Midbrain (tissue), 1 donor: ENCODE results near the gene KCNAB2.

Experiments used
- DNase-seq: peaks from one replicate; lab custom pipeline; 2025; lab: John Stamatoyannopoulos, UW

Gene KCNAB2

DNA sequence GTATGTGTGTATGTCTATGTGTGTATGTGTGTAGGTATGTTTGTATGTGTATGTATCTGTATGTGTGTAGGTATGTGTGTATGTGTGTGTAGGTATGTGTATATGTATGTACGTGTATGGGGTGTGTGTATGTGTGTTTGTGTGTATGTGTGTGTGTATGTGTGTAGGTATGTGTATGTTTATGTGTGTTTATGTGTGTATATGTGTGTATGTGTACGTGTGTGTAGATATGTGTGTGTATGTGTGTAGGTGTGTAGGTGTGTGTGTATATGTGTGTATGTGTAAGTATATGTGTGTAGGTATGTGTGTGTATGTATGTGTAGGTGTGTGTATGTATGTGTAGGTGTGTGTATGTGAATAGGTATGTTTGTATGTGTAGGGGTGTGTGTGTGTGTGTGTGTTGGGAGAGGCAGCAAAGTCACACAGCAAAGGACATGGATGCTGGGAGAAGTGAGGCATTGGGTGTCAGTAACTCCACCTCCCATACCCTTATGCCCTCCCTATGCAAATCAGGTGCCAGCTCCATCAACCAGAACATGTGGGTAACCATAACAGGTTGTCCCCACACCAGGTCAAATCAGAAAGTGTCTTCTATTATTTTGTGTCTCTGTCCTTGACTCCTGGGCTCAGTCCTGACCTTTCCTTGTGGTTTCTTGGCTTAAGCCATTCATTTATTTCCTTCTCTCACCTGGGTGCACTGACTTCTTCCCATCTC is 15.0 kb upstream of the KCNAB2 start:
- DNase-seq: no peak

DNA sequence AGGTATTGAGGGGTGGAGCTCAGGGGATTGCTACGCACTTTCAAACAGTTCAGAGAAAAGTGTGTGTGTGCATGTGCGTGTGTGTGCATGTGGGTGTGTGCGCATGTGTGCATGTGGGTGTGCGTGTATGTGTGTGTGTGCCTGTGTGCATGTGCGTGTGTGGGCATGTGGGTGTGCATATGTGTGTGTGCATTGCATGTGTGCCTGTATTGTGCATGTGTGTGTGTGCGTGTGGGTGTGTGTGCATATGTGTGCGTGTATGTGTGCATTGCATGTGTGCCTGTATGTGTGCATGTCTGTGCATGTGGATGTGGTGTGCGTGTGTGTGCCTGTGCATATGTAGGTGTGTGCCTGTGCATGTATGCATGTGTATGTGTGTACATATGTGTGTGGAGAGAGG is 12.6 kb upstream of the KCNAB2 start:
- DNase-seq: no peak

DNA sequence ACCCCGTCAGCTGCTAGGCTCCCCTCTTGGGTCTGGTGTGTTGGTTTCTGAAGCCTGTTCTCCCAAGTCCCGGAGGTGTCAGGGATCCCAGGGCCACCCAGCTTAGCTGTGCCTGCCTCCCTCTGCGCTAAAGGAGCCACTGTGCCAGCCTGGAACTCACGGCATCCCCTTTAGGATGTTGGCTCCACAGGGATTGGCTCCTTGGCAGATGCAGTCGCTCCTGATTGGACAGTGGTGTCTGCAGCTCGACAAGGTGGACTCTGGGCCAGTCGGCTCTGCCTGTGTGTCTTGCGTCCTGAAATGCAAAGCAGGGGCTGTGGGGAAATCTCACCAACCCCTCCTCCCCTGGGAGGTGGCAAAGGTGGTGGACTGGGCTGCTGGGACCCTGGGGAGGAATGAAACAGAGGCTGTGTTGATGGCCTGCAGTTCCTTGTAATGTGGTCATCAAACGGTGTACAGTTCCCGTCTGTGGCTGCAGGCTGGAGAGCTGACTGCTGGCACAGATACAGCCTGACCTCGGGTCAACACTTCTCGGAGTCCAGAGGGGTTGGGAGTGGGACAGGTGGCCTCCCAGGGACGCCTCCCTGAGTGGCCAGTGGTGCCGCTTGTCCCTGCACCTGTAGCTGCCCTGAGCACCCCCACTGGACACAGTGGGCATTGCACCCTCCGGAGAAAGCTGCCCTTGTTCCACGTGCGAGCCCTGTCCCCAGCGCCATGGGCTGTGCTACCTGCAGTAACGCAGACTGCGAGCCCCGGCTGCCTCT is 11.5 kb upstream of the KCNAB2 start:
- DNase-seq: peak; percentile 14

DNA sequence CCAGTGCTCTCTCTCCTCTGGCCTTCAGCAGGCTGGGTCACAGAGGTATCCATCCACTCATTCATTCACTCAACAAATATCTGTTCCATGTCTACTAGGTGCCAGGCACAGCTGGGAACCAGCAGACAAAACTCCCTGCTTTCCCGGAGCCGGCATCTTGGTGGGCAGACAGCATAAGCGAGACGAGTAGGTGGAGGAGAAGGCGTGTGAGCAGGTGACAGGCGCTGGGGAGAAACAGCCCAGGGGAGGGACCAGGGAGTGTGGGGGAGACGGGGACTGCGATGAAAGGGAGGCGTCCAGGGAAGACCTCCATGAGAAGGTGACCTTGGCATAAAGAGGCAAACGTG is 11.0 kb upstream of the KCNAB2 start:
- DNase-seq: no peak

DNA sequence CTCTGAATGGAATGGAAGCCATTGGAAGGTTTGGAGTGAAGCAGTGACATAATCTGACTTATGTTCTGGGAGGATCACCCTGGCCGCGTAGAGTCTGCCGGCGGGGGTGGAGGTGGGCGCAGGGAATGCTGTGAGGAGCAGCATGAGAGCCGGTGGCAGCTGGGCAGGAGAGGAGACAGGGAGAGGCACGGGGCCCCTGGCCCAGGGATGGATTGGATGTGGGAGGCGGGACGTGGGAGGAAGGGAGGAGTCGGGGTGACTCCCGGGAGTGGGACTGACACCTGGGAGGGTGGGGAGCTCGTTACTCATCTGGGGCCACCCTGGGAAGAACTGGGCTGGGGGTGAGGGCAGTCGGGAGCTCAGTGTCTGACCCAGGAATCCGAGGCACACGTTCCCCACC is 10.4 kb upstream of the KCNAB2 start:
- DNase-seq: no peak

DNA sequence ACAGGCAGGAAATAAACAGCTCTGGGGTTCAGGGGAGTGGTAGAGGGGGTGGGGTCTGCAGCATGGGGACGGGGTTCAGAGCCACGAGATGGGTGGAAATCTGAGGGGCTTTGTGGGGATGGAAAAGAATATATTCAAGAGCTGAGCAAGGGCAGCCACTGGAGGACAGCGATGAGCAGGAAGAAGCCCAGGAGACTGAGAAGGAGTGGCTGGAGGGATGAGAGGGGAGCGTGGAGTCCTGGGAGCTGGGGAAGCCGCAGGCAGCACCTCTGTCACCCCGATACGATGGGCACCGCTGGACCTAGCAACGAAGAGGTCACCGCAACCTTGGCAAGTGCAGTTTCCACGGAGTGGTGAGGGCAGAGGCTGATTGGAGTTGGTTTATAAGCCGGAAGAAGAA is 10.0 kb upstream of the KCNAB2 start:
- no peak for DNase-seq

DNA sequence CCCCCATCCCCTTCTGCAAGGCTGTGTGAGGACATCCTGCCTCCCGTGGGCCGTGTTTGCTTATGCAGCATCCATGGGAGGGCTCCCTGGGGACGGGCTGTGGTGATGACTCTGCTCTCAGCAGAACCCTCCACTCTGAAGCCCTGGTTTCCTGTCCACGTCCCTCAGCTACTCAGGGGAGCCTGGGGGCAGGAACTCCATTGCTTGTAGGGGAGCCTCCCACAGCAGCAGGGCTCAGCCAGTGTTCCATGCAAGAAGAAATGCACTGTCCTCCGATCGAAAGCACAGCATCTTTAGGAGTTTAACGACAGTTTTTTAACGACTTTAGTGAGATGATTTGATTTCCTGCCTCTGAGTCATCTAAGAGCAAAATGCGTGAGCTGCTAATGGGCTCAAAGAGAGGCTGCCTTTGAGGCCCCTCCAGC is 8.3 kb upstream of the KCNAB2 start:
- no peak for DNase-seq

DNA sequence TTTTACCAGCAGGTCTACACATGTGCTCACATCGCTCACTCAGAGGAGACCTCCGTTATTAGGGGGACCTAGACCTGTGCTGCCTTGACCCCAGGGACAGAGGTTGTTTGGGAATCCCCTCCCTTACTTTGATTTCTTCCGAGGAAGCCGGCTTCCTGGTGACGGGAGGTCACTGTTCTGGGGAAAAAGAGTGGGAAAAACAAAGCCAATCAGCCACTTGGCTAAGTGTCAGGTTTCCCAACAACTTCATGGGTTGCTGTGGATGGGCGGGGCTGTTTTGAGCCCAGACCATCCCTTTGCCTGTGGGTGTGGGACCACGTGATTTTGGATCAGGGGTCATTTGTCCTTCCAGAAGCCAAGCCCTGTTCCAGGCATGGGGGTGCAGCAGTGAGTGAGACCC is 7.1 kb upstream of the KCNAB2 start:
- DNase-seq: no peak

DNA sequence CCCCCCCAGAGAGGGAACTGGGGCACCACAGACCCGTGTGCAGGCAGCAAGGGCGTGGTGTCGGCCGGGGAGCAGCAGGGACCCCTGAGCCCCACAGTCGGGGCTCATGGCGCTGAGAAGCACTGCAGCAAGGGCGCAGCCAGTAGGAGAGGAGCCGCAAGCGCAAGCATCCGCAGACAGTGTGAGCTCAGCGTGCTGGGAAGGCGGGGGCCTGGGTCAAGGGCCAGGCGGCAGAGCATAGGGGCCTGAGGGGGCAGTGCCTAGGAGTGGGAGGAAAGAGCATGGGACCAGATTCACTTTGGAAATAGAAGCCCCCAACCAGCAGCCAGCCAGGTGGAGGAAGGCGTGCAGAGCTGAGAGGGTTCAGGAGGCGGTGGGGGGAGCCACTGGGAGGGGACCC is 6.7 kb upstream of the KCNAB2 start:
- DNase-seq: no peak

DNA sequence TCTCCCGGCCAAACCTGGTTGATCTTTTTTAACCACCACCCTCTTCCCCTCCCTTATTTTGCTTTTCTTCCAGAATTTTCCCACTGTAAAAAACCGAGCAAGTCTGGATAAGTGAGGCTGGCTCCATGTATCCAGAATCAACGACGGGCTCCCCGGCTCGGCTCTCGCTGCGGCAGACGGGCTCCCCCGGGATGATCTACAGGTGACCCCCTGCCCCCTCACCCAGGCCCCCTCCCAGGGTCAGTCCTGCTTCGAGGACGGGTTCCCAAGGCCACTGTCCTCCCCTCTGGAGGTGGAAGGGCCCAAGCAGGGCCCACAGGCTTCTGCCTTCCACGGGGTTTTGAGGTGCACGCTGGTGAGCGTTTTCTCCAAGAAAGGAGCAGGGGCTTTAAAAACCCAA is 5.2 kb upstream of the KCNAB2 start:
- no peak for DNase-seq

DNA sequence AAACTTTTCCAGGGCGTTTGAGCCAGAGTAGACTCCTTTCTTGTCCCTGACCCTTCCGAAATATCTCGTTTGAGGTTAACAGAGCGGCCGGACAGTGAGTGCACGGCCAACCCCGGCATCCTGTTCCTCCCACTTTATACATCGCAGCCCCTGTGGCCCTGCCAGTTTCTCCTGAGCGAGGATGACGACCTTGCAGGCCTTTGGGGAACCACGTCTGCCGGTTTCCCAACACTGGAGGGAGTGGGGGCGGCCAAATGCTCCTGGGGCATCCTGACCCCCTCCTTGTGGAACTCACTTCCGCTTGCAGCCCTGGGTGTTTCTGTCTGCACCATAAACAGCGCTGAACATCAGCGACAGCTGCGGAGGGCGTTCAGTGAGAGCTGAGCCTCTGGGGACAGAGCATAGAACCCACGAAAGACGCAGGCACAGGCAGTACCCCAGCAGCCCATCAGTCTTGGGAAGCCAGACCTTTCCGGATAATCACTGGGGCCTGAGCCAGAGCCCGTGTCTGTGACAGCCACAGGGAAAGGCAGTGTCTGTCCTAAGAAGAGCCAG is 4.8 kb upstream of the KCNAB2 start:
- no peak for DNase-seq

DNA sequence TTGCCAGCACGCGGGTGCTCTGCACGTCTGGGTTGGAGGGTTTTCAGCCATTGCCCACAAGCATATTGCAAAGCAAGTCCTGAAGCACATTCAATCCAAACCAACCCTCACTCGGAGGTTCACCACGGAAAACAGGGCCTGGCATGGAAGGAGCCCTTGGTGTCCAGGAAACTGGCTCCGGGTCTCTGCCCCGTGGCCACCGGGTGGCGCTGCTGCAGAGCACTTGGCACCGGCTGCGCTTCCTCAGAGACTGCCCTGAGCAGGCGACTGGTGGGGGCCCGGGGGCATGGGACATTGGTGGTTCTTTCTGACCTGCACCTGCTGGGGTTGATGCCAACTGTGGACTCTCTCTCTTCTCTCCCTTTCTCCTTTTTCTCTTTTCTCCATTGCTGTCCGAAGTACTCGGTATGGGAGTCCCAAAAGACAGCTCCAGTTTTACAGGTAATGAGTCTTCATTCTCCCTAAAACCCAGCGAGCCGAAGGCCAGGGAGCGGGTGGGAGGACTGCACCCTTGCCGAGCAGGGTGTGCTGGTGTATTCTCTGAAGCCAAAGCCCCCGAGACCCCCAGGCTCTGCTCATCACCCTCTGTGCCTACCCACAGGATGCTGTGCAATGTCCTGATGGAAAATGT is 4.1 kb upstream of the KCNAB2 start:
- no peak for DNase-seq

DNA sequence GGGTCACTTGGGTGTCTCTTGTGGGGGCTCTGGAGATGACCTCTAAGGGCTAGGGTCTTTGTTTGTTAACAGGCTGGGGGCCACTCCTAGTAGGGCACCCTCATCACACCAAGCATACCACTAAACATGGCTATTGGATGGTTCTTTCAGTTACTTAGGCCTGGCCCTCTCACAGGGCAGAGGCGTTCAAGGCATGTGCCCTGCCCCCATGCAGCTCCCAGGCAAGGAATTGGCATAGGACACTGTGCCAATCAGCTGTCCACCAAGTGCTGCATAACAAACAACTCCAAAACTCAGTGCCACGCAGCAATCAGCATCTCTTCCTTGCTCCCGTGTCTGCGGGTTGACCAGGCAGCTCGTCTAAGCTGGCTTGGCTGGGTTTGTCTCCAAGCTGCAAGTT is 2.1 kb upstream of the KCNAB2 start:
- DNase-seq: no peak

DNA sequence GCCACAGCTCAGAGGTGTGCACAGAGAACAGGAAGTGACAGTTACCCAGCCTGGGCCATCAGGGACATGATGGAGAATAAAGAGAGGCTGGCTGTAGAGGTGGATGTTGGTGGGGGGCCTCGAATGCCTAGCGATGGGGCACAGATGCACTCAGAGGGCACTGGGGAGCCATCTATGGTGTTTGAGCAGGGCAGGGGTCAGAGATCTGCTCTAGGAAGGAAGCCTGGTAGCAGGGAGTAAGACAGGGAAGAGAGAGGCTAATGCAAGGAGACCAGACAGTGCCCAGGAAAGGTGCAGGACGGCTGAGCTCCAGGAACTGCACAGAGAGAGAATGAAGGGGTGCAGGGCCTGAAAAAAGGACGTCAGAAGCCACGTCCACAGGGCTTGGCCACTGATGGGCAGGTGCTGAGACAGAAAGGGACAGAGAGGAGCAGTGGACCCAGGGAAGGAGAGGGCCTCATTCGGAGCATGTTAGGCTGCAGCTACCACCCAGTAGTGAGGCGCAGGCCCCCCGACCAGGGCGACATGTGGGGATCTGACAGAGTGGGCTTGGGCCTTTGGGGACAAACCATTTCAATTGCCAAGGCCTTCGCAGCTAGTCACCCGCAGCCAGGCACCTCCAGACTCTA is 1.1 kb upstream of the KCNAB2 start:
- no peak for DNase-seq

DNA sequence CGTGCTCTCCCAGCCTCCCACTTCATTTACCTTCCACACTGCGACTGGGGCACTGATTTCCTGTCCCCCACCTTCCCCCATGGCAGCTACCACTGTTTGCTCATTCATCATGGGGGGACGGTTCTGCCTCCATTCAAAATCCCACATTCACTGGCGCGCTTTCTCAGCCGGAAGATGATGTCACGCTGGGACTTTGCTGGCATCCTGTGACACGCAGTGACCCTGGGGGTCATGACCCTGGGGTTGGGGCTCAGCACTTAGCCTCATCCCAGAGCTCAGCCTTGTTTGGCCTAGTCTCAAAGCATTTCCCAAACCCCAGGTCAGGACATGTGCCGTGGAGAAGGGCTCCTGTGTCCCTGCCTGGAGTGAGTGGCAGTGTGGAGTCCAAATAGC is 582 bp upstream of the KCNAB2 start:
- DNase-seq: no peak

DNA sequence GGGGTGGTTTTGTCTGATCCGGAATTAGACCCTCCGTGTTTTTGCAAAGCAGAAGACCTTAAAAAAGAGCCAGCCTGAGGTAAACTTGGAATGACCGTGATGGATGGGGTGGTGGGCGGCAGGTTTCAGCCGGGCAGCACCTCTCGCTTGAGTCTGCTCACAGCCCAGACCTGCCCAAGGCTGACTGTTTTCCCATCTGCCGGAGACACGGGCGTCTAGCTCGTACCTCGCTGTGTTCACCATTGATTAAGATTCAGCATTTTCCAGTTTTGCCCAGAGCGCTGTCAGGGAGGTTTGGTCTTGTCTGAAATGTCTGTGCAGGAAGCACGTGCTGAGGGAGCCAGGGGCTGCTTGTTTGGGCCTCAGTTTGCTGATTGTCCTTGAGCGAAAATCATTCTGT is 591 bp downstream of the KCNAB2 start:
- DNase-seq: no peak

DNA sequence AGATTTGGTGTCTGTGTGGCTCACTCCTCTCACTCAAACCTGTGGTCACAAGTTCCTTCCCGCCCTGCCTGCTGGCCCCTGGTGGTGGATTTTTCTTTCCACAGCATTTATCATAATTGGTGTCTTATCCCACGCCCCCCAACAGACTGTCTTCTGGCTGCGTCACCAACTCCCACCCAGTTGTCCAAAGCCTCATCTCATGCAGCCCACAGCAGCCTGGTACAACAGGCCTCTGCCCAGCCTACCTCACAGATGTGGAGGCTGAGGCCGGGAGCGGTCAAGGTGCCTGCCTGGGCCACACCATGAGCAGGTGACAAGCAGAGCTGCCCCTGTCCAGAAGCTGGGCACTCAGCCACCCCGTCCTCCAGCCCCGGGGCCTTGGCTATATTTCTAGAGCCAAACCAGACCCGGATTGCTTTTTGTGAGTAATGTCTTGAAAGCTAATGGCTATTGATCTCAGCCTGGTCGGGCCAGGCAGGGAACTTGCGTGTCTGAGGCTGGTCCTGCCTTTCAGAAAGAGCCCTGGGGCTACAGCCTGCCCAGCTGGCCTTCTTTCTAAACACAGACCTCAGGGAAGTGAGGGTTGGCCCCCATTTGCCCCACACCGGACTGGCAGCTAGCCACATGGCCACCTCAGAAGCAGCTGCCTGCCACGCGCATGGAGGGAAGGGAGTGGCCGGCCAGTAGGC is 2.6 kb downstream of the KCNAB2 start:
- DNase-seq: no peak

DNA sequence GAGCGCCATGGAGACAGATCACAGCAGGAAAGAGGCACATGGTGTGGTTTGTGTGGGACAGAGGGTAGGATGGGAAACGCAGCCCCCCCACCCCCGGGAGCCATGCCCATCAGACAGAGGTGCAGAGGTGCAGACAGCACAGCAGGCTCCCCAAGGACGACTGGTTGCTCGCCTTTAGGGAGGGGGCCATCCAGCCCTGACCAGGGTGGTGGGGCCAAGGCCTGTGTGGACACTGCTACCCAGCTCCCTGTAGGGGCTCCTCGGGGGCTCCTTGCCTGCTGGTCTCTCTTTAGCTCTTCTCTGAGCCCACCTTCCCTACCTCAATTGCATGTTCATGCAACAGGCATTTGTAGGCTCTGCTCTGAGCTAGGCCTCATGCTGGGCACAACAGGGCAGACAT is 3.7 kb downstream of the KCNAB2 start:
- DNase-seq: no peak

DNA sequence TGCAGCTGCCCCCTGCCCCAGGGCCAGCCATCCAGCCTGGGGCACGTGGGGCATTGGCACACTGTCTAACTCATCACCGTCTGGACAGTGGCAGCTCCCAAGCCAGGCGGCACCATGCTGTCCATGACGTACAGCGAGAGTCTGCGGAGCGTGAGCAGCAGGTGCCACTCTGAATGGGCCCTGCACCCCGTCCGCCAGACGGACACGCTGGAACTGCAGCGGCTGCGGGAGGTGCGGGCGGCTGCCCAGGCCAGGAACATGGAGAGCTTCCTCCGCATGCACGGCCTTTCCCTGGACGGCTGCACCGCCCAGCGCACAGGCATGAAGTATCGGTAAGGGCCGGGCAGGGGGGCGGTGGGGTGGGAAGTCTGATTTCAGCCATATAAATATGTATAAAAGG is 5.7 kb downstream of the KCNAB2 start:
- DNase-seq: no peak

DNA sequence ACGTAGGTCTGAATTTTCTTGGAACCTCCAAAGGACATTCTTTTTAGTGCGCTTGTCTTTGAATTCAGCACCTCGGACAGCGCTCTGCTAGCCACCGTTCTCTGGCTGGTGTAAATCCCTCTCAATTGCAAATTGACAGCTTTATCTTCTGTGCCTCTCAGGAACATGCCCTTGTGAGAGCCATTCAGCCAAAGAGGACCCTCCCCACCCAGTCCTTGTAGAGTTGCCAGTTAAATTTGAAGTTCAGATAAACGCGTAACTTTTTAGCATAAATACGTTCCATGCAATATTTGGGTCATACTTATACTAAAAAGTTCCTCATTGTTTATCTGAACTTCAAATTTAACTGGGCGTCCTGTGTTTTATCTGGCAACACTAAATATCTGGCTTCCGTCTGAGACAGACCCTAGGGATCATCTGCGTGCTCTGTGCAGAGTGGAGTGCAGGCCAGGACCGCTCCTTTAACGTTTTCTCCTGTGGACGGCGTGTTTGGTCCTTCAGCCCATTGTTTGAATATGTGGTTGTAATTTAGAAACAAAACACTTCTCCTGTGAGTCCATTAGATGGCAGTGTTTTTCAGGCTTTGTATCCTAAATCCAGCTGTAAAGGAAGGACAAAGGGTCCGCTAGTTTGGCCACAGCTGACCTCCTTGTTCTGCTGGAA is 7.0 kb downstream of the KCNAB2 start:
- DNase-seq: peak; percentile 44

DNA sequence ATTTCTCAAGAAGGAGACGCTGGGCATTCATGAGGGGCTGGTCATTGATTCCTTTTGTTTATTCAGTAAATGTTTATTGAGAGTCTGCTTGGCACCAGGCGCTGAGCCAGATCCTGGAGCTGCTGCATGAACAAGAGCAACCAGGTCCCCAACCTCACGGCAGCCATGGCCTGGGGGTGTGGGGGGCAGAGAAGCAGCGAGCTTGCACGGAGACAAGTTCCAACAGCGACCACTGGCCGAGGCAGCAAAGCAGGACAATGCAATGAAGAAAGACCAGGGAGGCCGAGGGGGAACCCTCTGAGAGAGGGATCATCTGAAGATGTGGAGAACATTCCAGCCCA is 7.5 kb downstream of the KCNAB2 start:
- no peak for DNase-seq

DNA sequence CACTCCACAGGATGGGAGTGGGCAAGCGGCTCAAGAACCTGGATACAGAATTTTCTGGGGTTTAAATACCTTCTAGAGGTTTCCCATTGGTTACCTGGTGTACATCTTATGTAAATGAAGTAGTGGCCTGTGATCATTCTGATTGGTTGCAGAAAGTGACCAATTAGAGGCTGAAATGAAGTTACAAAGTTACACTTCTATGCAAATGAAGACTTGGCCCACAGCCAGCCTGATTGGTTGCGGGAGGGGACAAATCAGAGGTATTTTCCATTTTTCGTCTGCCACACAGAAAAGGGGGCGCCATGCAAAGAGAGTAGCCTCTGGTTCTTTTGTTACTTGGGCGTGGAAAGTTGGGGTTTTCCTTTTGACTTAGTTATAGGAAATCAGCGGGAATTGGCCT is 8.9 kb downstream of the KCNAB2 start:
- no peak for DNase-seq
